ENCODE results near the gene PTGIS.

Gene PTGIS

GRCh38 chr20:49526568-49526967 lies 41.4 kb downstream of the PTGIS start:
- no peak for DNase-seq

DNA sequence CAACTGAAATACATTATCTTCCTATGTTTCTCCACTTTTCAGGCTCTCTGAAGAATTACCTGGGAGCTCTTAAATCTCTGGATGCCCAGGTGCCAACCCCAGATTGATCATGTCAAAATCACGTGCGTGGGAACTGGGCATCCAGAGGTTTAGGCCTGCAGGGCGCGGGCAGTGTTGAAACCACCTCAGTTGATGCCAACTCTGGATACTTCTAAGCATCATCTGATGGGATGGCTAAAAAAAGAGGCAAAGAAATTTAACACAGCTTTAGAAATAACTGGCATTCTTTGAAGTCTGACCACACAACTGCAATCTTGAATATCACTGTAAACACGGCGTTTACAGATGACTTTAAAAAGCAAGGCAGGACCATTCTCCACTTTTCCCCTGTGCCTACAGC lies 41.9 kb downstream of the PTGIS start:
- no peak for DNase-seq

DNA sequence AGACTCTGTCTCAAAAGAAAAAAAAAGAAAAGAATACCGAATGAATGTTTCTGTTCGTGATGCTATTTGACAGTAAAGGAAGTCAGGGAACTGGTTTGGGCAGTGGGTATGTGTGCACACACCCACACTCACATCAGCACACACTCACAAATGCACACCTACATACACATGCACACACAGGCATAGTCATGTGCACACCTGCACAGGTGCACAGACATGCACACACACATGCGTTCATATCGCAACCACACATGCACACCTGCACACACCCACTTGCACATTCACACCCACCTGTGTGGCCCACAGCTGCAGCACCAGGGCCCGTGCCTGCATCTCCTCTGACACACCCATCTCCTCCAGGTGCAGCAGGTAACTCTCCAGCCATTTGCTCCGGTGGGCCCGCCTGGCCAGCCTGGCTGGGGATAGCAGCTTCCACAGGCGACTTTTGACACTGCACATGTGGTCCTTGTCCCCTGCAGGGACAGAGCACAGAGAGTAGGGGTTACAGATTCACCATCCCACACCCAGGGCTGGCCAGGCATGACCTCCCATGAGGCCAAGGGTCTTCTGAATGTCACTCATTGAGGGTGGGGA lies 44.1 kb downstream of the PTGIS start:
- no peak for DNase-seq

- DNase-seq: no peak
Measured at GRCh38 chr20:49521356-49521755, 46.6 kb downstream of the PTGIS start.

DNA sequence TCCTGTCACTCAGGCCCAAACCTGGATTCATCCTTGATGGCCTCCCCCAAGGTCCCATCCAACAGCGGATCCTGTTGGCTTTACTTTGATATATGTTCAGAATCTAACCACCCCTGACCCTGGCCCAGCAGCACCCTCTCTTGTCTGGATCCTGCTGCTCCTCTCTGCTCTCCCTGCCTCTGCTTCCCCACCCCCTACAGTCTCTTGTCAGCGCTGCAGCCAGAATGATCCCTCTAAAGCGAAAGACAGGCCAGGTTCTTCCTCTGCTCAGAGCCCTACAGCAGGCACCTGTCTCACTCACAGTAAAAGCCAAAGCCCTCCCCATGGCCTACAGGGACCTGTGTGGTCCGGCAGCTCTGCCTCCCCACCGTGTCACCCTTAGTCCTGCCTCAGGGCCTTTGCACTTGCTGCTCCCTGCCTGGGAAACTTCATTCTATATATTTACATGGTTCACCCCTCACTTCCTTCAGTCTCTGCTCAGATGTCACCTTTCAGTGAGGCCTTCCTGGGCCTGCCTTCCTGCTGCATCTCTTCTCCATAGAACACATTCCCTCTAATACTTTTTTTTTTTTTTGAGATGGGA lies 48.1 kb downstream of the PTGIS start:
- DNase-seq: no peak

DNA sequence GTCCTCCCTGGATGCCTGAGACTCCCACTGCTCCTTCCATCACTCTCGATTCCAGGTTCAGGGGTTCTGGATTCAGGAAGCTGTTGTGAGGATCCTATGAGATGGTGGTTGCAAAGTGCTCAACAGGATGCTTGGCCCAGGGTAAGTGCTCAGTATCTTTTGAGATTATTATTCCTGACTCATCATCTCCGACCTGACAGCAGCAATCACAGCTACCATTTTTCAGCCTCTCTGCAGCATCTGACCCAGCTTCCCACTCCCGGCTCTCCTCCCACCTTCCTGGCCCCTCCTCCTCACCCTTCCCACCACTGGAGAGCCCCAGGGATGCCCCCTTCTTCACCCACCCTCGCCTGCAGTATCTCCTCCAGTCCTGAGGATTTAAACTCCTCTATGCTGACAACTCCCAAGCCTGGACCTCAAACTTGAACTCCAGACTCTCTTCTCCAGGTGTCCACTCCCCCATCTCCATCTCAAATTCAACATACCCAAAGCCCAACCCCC lies 48.7 kb downstream of the PTGIS start:
- no peak for DNase-seq

- DNase-seq: no peak
Measured at GRCh38 chr20:49518576-49518975, 49.4 kb downstream of the PTGIS start.

- no peak for DNase-seq
Measured at GRCh38 chr20:49517805-49518100, 50.2 kb downstream of the PTGIS start.

- no peak for DNase-seq
Measured at GRCh38 chr20:49516916-49517804, 50.8 kb downstream of the PTGIS start.

DNA sequence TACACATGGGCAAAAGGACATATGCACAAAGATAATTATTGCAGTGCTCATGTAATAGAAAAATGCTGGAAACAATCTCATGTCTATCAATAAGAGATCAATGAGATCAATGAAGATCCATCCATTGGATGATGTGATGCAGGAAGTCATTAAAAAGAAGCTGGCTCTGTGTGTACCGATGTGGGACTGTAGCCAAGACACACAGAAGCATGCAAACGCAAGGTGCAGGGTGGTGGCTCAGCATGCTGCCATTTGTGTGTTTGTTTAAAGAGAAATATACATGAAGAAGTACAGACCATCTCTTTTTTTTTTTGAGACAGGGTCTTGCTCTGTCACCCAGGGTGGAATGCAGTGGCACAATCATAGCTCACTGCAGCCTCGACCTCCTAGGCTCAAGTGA lies 52.4 kb downstream of the PTGIS start:
- no peak for DNase-seq

DNA sequence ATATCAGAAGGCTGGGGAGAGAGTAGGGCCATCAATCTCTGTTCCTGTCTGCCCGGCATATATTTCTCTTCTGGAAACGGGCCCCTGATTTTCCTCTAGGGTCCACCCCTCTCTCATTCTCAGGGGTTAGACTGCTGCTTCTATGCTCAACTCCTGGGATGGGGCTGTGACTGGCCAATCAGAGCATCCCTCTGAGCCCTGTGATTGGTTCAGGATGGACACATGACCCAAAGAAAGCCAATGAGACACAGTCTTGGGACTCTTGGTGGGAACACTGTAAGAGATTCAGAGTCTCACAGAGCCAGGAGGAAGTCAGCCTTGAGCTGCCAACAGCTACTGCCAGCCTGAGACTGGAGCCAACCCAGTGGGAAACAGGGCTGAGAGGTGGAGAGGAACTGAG lies 54.4 kb downstream of the PTGIS start:
- DNase-seq: no peak

DNA sequence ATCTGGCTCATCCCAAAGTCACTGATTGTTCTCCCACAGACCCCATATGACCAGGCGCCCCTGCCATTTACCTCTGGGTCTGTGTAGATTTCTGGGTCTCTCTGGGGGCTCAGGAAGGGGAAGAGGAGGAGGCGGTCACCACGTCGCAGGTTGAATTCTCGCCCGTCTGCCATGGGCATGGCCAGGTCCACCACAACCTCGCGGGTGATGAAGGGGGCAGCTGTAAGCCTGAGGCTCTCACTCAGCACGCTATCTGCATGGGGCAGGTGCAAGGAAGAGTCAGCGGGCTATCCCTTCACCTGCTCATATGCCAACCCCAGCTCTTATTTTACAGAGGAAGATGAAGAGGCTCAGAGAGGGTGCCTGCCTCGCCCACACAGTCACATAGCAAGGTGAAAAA lies 54.9 kb downstream of the PTGIS start:
- no peak for DNase-seq

DNA sequence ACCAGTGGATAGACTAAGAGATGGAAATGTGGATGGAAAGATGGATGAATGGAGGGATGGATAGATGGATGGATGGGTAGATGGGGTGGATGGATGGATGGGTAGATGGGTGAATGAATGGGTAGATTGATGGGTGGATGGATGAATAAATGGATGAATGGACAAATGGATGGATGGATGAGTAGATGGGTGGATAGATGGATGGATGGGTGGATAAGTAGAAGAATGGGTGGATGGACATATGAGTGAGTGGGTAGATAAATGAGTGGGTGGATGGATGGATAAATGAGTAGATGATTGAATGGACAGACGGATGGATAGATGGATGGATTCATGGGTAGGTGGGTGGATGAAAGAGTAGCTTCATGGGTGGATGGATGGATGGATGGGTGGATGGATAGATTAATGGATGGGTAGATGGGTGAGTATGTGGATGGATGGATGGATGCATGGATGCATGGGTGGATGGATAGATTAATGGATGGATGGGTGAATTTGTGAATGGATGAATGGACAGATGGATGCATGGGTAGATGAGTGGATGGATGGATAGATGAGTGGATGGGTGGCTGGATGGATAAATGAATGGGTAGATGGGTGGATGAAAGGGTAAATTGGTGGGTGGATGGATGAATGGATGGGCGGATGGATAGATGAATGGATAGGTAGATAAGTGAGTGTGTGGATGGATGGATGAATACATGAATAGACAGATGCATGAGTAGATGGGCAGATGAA lies 56.0 kb downstream of the PTGIS start:
- no peak for DNase-seq

DNA sequence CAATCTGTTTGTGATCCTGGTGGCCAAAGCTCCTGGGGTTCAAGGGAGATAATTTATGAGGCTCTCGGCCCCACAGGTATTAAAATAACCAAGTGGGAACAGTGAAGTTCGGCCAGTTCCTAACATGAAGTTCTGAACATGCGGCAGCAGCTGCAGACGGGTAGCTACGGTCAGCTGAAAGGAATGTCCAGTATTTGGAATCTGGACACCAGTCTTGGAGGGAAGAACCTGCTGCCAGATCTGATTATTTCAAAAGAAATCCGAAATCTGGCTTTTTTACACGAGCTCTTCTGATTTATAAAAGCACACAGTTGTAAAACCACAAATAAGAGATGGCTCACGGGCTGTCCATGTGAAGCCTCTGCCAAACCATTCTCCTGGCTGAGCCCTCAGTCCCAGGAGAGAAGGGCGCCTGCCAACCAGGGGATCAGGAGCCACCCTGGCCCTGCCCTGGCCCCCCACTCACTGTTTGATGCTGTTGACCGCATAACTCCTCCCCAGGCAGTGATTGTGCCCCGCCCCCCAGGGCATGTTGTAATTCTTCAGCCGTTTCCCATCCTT lies 57.3 kb downstream of the PTGIS start:
- peak; percentile 82 for DNase-seq

DNA sequence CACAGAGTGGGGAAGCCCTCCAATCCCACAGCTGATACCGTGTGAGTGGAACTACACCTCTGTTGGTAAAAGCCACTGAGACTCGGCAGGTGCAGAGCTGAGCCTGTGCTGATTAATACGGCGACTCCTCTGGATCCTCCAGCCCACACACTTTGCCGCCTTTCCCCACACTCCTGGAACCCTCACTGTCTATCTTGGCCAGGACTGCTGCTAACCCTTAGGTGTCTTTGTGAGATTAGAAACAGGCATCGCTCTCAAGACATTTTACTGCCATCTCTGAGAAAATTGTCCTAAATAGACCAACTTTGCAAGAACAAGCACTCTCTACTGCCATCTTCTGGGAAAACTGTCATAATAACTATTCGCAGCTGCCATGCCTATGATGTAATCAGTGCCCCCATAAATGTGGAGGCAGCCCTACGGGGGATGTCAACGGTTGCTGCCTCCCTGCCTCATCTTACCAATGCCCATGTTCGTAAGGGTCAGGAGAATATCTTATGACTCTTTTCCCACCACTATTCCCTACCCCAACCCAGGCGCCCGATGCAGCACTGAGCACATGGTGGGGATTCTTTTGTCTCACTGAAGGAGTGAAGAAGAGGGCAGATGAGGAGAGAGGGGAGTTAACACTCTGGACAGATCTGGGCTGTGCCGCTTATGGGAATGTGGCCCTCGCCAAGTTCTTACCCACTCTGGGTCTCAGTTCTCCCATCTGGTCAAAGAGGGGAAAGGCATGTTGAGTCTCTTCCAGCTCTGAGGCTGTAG lies 59.3 kb downstream of the PTGIS start:
- peak; percentile 38 for DNase-seq

- no peak for DNase-seq
Measured at GRCh38 chr20:49507741-49508434, 60.0 kb downstream of the PTGIS start.

DNA sequence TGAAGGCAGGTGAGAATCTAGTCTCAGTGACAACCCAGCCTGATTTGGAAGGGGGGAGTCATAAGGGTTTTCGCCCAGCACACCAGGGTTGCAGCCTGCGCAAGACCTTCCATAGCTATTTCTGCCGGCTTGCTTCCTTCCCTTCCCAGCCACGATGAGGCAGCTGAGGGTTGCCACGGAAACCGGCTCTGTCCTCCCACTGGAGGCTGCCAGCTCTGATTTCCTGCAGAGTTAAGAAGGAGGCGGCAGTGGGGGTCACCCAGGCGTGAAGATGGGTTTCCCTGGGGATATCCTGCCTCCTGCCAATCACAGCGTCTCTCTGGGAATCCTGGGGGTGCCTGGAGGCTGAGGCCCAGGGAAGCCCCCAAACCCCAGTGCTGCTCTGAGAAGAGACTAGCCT lies 62.4 kb downstream of the PTGIS start:
- DNase-seq: peak; percentile 48

DNA sequence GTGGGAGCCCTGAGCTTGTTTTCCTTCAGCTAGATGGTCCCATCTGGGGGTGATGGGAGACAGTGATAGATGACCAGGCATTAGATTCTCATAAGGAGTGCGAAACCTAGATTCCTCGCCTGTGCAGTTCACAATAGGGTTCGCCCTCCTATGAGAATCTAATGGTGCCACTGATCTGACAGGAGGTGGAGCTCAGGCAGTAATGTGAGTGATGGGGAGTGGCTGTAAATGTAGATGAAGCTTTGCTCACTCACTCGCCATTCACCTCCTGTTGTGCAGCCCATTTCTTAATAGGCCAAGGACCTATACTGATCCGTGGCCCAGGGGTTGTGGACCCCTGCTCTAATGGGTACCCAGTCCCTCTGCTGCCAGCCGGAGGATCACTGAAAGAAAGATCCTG lies 64.8 kb downstream of the PTGIS start:
- DNase-seq: no peak

- peak; percentile 10 for DNase-seq
Measured at GRCh38 chr20:49501917-49502316, 66.0 kb downstream of the PTGIS start.

- no peak for DNase-seq
Measured at GRCh38 chr20:49497398-49497669, 70.6 kb downstream of the PTGIS start.

DNA sequence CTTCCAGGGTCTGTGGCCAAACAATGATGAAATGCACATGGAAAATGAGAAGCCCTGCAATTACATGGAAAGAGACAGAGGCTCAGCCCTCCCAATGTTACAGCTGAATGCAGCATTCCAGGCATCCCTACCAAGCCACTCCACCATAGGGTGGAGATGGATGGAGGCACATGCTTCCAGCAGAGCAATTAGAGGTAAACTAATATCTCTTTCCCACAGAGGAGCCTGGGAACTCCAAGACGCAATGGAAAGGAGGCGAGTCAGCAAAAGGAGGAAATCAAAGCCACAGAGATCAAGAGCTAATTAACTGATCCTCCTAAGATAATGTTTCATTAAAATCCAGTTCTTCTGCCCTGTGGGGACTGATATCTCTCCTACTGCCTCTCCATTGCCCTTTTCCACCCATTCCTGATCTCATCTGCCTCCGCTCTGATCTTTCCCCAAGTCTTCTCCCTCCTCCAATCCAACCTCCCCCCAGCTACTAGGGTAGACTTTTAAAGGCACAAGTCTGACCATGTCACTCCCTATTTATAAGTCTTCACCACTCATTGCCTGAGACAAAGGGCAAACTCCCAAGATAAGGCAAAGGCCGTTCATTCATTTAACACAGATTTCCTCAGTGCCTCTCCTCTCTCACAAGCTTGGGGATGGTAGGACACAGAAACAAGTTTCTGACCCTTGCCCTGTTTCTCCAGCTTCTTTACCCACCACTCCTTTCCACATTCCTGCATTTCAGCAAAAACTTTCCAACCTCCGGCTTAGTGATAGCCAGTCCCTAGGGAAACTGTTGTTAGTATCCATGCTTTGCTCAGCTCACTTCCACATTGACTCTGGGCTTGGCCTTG lies 71.2 kb downstream of the PTGIS start:
- DNase-seq: no peak
